Neural cell (in vitro differentiated cells): ENCODE results near the gene MYRF. TPM values are rescaled to one million over a fixed set of nuclear protein-coding genes. Genes with fewer than 3 reads are reported as not detected.

ENCODE experiments used
- H2AFZ ChIP-seq: fragments of 200-600, 300-800 bp; sonication (generic), shearing (Covaris generic); 2 replicates; pipeline ENCODE4 v1.6.0; 2014; ENCODE audit warnings: low read depth, mild to moderate bottlenecking, antibody characterized with exemption, low read length, moderate library complexity
- H3F3A ChIP-seq: fragments of 200-600 bp; shearing (Covaris generic); 2 replicates; pipeline ENCODE4 v1.6.1; 2016; ENCODE audit warnings: mild to moderate bottlenecking, moderate library complexity, mixed read lengths, antibody characterized with exemption, low read length; ENCODE audit not compliant: insufficient read depth, poor library complexity, severe bottlenecking
- H3K27ac ChIP-seq: fragments of 200-600, 300-800 bp; sonication (generic), shearing (Covaris generic); 2 replicates; pipeline ENCODE4 v1.5.1; 2014; ENCODE audit warnings: mild to moderate bottlenecking, low read length, moderate library complexity
- H3K27me3 ChIP-seq: fragments of 300-800, 200-600 bp; sonication (generic), shearing (Covaris generic); 2 replicates; pipeline ENCODE4 v1.6.0; 2014; ENCODE audit warnings: mild to moderate bottlenecking, low read depth, low read length, moderate library complexity; ENCODE audit not compliant: insufficient read depth
- H3K36me3 ChIP-seq: fragments of 300-800, 200-600 bp; sonication (generic), shearing (Covaris generic); 2 replicates; pipeline ENCODE4 v1.5.1; 2014; ENCODE audit warnings: mild to moderate bottlenecking, antibody characterized with exemption, low read length, moderate library complexity; ENCODE audit not compliant: insufficient read depth
- H3K4me2 ChIP-seq: fragments of 300-800, 200-600 bp; sonication (generic), shearing (Covaris generic); 2 replicates; pipeline ENCODE4 v1.6.0; 2014; ENCODE audit warnings: mild to moderate bottlenecking, low read length
- H3K4me3 ChIP-seq: fragments of 300-800, 200-600 bp; sonication (generic), shearing (Covaris generic); 2 replicates; pipeline ENCODE4 v1.5.1; 2014; ENCODE audit warnings: mild to moderate bottlenecking, low read length, moderate library complexity
- H3K79me2 ChIP-seq: fragments of 200-600 bp; shearing (Covaris generic); replicated peaks from 2 replicates; pipeline ENCODE4 v1.6.0; 2014; ENCODE audit warnings: mild to moderate bottlenecking, low read length, moderate library complexity; ENCODE audit not compliant: insufficient read depth
- H3K9ac ChIP-seq: fragments of 300-800, 200-600 bp; sonication (generic), shearing (Covaris generic); 2 replicates; pipeline ENCODE4 v1.6.1; 2016; ENCODE audit warnings: mild to moderate bottlenecking, low read length, mixed read lengths
- H3K9me2 ChIP-seq: fragments of 200-600 bp; shearing (Covaris generic); 2 replicates; pipeline ENCODE4 v1.6.1; 2016; ENCODE audit warnings: mild to moderate bottlenecking, low read length, mixed read lengths; ENCODE audit not compliant: insufficient read depth
- H3K9me3 ChIP-seq: fragments of 200-600, 300-800 bp; sonication (generic), shearing (Covaris generic); 2 replicates; pipeline ENCODE4 v1.6.1; 2016; ENCODE audit warnings: mild to moderate bottlenecking, mixed run types, low read length, moderate library complexity, mixed read lengths
- H4K20me1 ChIP-seq: fragments of 200-600 bp; shearing (Covaris generic); 2 replicates; pipeline ENCODE4 v1.6.1; 2016; ENCODE audit warnings: mild to moderate bottlenecking, mixed run types; ENCODE audit not compliant: insufficient read depth
- EP300 ChIP-seq: fragments of 450-650 bp; conservative IDR thresholded peaks from 2 replicates; pipeline ENCODE4 v1.6.1; 2014; ENCODE audit warnings: antibody characterized with exemption, mild to moderate bottlenecking, moderate library complexity; ENCODE audit not compliant: poor library complexity, severe bottlenecking
- EZH2 ChIP-seq: fragments of 200-600, 300-800 bp; shearing (Covaris generic), sonication (generic); IDR thresholded peaks from 2 replicates; pipeline ENCODE4 v1.6.1; 2014; ENCODE audit warnings: antibody characterized with exemption, low read length, borderline replicate concordance, mild to moderate bottlenecking; ENCODE audit not compliant: insufficient read depth, poor library complexity, severe bottlenecking
- MXI1 ChIP-seq: fragments of 450-650 bp; conservative IDR thresholded peaks from 2 replicates; pipeline ENCODE4 v1.6.1; 2014; ENCODE audit warnings: antibody characterized with exemption, mild to moderate bottlenecking; ENCODE audit not compliant: poor library complexity, severe bottlenecking
- POLR2AphosphoS5 ChIP-seq: IDR thresholded peaks from 2 replicates; pipeline ENCODE4 v1.6.1; 2012
- RAD21 ChIP-seq: fragments of 450-650 bp; conservative IDR thresholded peaks from 2 replicates; pipeline ENCODE4 v1.6.1; 2014; ENCODE audit warnings: antibody characterized with exemption, mild to moderate bottlenecking, moderate library complexity
- SMC3 ChIP-seq: fragments of 450-650 bp; conservative IDR thresholded peaks from 2 replicates; pipeline ENCODE4 v1.6.1; 2014; ENCODE audit warnings: antibody characterized with exemption, mild to moderate bottlenecking, moderate library complexity; ENCODE audit not compliant: poor library complexity
- TAF1 ChIP-seq: IDR thresholded peaks from 2 replicates; pipeline ENCODE4 v1.6.1; 2012; ENCODE audit warnings: low read depth
- polyA plus RNA-seq: library from polyadenylated mRNA; depleted of rRNA; stranded (reverse); fragments of >200 nt; gene quantifications from 2 replicates; pipeline ENCODE4 v1.2.3, GENCODE V29; 2014
- TF ChIP-seq, protein P1 (sequence below): fragments of 450-650 bp; IDR thresholded peaks from 2 replicates; pipeline ENCODE4 v1.5.1; 2014; ENCODE audit warnings: antibody characterized with exemption, mild to moderate bottlenecking, moderate library complexity; ENCODE audit not compliant: poor library complexity, severe bottlenecking
- TF ChIP-seq, protein P2 (sequence below): IDR thresholded peaks from 2 replicates; pipeline ENCODE4 v1.6.1; 2012; ENCODE audit warnings: borderline replicate concordance

Gene MYRF
- polyA plus RNA-seq, 1 donor from 2014 or later = 0.16 TPM

DNA sequence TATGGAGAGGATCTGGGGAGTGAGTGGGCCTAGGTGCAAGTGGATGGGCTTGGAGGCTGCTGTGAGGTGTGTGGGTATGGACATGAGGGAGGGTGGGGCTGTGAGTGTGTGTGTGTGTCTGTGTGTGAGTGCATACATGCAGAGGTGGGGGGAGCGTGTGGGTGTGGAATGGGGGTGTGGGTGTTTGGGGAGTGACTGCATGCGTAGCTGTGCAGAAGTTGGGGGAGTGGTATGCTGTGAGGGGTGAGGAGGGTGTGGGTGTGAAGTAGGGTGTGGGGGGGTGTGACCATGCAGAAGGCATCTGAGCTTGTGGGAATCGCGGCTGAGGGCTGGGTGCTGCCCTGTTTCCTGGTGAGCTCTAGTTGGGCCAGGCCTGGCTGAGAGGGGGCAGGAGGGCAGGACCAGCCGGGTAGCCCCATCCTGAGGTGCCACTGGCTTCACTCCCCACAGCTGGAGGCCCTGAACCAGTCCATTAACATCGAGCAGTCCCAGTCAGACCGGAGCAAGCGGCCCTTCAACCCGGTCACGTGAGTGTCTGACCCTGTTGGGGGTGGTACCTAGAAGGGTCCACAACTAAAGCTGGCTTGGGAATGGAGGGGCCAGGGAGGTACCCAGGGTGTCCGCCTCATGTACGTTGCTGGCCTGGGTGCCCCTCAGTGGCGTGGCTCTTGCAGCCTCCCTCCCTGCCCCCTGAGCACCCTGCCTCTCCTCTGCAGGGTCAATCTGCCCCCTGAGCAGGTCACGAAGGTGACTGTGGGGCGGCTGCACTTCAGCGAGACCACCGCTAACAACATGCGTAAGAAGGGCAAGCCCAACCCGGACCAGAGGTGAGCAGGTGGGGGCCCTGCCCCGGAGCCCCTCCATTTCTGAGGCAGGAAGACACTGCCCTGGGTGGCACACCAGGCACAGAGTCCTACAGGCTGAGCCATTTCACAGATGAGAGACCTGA is 23.4 kb downstream of the MYRF start:
- Histone ChIP-seq H2AFZ (no peak overlapping the region), H3K27ac (no peak overlapping the region), H3K9ac (no peak overlapping the region), H3K4me3 (no peak overlapping the region), H3K27me3 (no peaks in the 10 kb centered on the region), H3K9me3 (no peaks in the 10 kb centered on the region), H3K9me2 (no peaks in the 10 kb centered on the region), H3F3A (no peaks in the 10 kb centered on the region), H3K36me3 (no peaks in the 10 kb centered on the region), H3K79me2 (no peaks in the 10 kb centered on the region), H3K4me2 (no peak overlapping the region), H4K20me1 (no peaks in the 10 kb centered on the region)
- TF ChIP-seq, protein P1, sequence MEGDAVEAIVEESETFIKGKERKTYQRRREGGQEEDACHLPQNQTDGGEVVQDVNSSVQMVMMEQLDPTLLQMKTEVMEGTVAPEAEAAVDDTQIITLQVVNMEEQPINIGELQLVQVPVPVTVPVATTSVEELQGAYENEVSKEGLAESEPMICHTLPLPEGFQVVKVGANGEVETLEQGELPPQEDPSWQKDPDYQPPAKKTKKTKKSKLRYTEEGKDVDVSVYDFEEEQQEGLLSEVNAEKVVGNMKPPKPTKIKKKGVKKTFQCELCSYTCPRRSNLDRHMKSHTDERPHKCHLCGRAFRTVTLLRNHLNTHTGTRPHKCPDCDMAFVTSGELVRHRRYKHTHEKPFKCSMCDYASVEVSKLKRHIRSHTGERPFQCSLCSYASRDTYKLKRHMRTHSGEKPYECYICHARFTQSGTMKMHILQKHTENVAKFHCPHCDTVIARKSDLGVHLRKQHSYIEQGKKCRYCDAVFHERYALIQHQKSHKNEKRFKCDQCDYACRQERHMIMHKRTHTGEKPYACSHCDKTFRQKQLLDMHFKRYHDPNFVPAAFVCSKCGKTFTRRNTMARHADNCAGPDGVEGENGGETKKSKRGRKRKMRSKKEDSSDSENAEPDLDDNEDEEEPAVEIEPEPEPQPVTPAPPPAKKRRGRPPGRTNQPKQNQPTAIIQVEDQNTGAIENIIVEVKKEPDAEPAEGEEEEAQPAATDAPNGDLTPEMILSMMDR = no peak
- TF ChIP-seq POLR2AphosphoS5 (no peak), EP300 (no peak), EZH2 (no peak), RAD21 (no peak), TAF1 (no peak), SMC3 (no peak), MXI1 (no peak)
- TF ChIP-seq, protein P2, sequence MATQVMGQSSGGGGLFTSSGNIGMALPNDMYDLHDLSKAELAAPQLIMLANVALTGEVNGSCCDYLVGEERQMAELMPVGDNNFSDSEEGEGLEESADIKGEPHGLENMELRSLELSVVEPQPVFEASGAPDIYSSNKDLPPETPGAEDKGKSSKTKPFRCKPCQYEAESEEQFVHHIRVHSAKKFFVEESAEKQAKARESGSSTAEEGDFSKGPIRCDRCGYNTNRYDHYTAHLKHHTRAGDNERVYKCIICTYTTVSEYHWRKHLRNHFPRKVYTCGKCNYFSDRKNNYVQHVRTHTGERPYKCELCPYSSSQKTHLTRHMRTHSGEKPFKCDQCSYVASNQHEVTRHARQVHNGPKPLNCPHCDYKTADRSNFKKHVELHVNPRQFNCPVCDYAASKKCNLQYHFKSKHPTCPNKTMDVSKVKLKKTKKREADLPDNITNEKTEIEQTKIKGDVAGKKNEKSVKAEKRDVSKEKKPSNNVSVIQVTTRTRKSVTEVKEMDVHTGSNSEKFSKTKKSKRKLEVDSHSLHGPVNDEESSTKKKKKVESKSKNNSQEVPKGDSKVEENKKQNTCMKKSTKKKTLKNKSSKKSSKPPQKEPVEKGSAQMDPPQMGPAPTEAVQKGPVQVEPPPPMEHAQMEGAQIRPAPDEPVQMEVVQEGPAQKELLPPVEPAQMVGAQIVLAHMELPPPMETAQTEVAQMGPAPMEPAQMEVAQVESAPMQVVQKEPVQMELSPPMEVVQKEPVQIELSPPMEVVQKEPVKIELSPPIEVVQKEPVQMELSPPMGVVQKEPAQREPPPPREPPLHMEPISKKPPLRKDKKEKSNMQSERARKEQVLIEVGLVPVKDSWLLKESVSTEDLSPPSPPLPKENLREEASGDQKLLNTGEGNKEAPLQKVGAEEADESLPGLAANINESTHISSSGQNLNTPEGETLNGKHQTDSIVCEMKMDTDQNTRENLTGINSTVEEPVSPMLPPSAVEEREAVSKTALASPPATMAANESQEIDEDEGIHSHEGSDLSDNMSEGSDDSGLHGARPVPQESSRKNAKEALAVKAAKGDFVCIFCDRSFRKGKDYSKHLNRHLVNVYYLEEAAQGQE = no peak

DNA sequence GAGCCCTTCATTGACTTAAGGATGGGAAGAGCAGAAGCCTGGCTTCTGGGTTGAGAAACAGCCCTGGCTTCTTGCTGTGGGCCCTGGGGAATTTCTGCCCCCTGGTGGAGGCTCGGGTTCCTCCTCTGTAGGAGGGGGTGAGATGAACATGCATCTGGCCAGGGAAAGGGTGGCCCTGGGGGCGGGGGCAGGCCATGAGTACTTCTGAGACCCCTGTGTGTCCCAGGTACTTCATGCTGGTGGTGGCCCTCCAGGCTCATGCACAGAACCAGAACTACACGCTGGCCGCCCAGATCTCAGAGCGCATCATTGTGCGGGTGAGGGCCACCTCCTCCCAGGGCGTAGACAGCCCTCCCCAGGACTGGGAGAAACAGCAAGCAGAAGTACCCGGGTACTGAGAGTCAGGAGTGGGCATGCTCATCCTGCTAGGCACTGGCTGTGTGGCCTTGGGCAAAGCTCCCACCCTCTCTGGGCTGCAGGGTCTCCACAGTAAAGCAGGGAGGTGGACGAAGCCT is 24.2 kb downstream of the MYRF start:
- no peak overlapping the region for H3K4me3 ChIP-seq
- TF ChIP-seq, protein P1 = peak; percentile 9
- TF ChIP-seq, protein P2 = no peak
- TF ChIP-seq RAD21 (no peak), SMC3 (no peak), EP300 (no peak)
- H3K9ac ChIP-seq = no peak overlapping the region

More for the DNA sequence above, 24.2 kb downstream of the MYRF start:
- H3K79me2 ChIP-seq = no peaks in the 10 kb centered on the region
- H3F3A ChIP-seq = no peaks in the 10 kb centered on the region
- H2AFZ ChIP-seq = no peak overlapping the region
- no peak overlapping the region for H3K4me2 ChIP-seq
- H3K27ac ChIP-seq = no peak overlapping the region
- H3K27me3 ChIP-seq = no peaks in the 10 kb centered on the region
- H3K36me3 ChIP-seq = no peaks in the 10 kb centered on the region
- H3K9me2 ChIP-seq = no peaks in the 10 kb centered on the region
- H3K9me3 ChIP-seq = no peaks in the 10 kb centered on the region
- no peaks in the 10 kb centered on the region for H4K20me1 ChIP-seq
